ENCODE data around the gene FAM120B. TPM values are rescaled to one million over a fixed set of nuclear protein-coding genes. Genes with fewer than 3 reads are reported as not detected.
"Not testable (repeated sequence)": the region's sequence is repeated elsewhere in the genome, so short reads cannot be mapped to it uniquely, and the experiment has no call there.

FAM120B gene
- polyA plus RNA-seq, 1 experiment, result 8.8 TPM

- ChIA-PET CTCF (interaction anchor here (0.9 to 1.4 kb wide), 2 partner anchors 49 to 557 kb away, joined by 3 to 4 read pairs; no protein-coding TSS in a partner anchor), POLR2A (no interaction called here)
- Histone ChIP-seq H3K36me3 (ENCODE audit: control insufficient read depth, insufficient read depth, low read length) (peaks cover 6% of the 10 kb centered on the region), H3K4me3 (ENCODE audit: low read depth, low read length) (no peak overlapping the region), H3K27me3 (ENCODE audit: control insufficient read depth, insufficient read depth, low read length) (no peaks in the 10 kb centered on the region)
- peak; percentile 78 for DNase-seq (ENCODE audit: low read depth)
- no peak for TF ChIP-seq CTCF (IDR thresholded peaks at IDR 0.05; ENCODE audit: insufficient read depth, low read depth, low read length)
These were observed 81.6 kb downstream of the FAM120B start for GRCh38 chr6:170388113-170388512.

- Histone ChIP-seq H3K36me3 (ENCODE audit: control insufficient read depth, insufficient read depth, low read length) (peaks cover 39% of the 10 kb centered on the region), H3K4me3 (ENCODE audit: low read depth, low read length) (no peak overlapping the region), H3K27me3 (ENCODE audit: control insufficient read depth, insufficient read depth, low read length) (no peaks in the 10 kb centered on the region)
- CTCF ChIA-PET, result no interaction called here
- no peak for DNase-seq (ENCODE audit: low read depth)
- POLR2A ChIA-PET, result no interaction called here
- no peak for TF ChIP-seq CTCF (IDR thresholded peaks at IDR 0.05; ENCODE audit: insufficient read depth, low read depth, low read length)
These were observed 86.5 kb downstream of the FAM120B start for GRCh38 chr6:170393033-170393432.

- ChIA-PET CTCF (no interaction called here), POLR2A (no interaction called here)
- Histone ChIP-seq H3K36me3 (ENCODE audit: control insufficient read depth, insufficient read depth, low read length) (peaks cover 39% of the 10 kb centered on the region), H3K4me3 (ENCODE audit: low read depth, low read length) (no peak overlapping the region), H3K27me3 (ENCODE audit: control insufficient read depth, insufficient read depth, low read length) (no peaks in the 10 kb centered on the region)
- no peak for DNase-seq (ENCODE audit: low read depth)
- TF ChIP-seq CTCF (IDR thresholded peaks at IDR 0.05; ENCODE audit: insufficient read depth, low read depth, low read length), result no peak
These were observed 87.3 kb downstream of the FAM120B start for GRCh38 chr6:170393807-170394399.

- H3K4me3 ChIP-seq (ENCODE audit: low read depth, low read length), result no peak overlapping the region
- POLR2A ChIA-PET, result no interaction called here
- TF ChIP-seq CTCF (IDR thresholded peaks at IDR 0.05; ENCODE audit: insufficient read depth, low read depth, low read length), result no peak
- H3K36me3 ChIP-seq (ENCODE audit: control insufficient read depth, insufficient read depth, low read length), result peaks cover 39% of the 10 kb centered on the region
- CTCF ChIA-PET, result no interaction called here
- no peak for DNase-seq (ENCODE audit: low read depth)
- no peaks in the 10 kb centered on the region for H3K27me3 ChIP-seq (ENCODE audit: control insufficient read depth, insufficient read depth, low read length)
These were observed 88.4 kb downstream of the FAM120B start for GRCh38 chr6:170394980-170395379.

- DNase-seq (ENCODE audit: low read depth); CTCF ChIA-PET; H3K4me3 ChIP-seq (ENCODE audit: low read depth, low read length); H3K27me3 ChIP-seq (ENCODE audit: control insufficient read depth, insufficient read depth, low read length); POLR2A ChIA-PET: not testable (repeated sequence)
- H3K36me3 ChIP-seq (ENCODE audit: control insufficient read depth, insufficient read depth, low read length), result peaks cover 35% of the 10 kb centered on the region
These were observed 92.3 kb downstream of the FAM120B start for GRCh38 chr6:170398743-170399369.

- H3K36me3 ChIP-seq (ENCODE audit: control insufficient read depth, insufficient read depth, low read length), result peaks cover 29% of the 10 kb centered on the region
- POLR2A ChIA-PET; DNase-seq (ENCODE audit: low read depth); H3K4me3 ChIP-seq (ENCODE audit: low read depth, low read length); H3K27me3 ChIP-seq (ENCODE audit: control insufficient read depth, insufficient read depth, low read length); CTCF ChIA-PET: not testable (repeated sequence)
These were observed 93.5 kb downstream of the FAM120B start for GRCh38 chr6:170399955-170400558.
